ENCODE data around the gene VWF.

GRCh38 chr12:6029401-6029800 lies 95.1 kb downstream of the VWF start:
- TF ChIP-seq POLR2AphosphoS2 (IDR thresholded peaks at IDR 0.05; ENCODE audit: low read depth, low read length), result no peak
- no peak for TF ChIP-seq ZNF274 (IDR thresholded peaks at IDR 0.05; ENCODE audit: insufficient read depth, insufficient read length)
- no peak for TF ChIP-seq SMARCA5 (IDR thresholded peaks at IDR 0.05)
- TF ChIP-seq ATF2 (IDR thresholded peaks at IDR 0.05; ENCODE audit: low read length), result no peak
- TF ChIP-seq FOS (IDR thresholded peaks at IDR 0.05; ENCODE audit: borderline replicate concordance, extremely low read depth, insufficient read length), result no peak
- no peak for TF ChIP-seq BHLHE40 (IDR thresholded peaks at IDR 0.05; ENCODE audit: borderline replicate concordance in 1 of 2, low read depth in 2 of 2, low read length in 1 of 2)
- no peak for TF ChIP-seq EZH2 (IDR thresholded peaks at IDR 0.05; ENCODE audit: borderline replicate concordance, control insufficient read depth, low read depth, low read length)
